Nucleus accumbens (tissue), 56 donors: ENCODE results near the gene WDR81.
A peak's percentile ranks its signal among the peaks of the same experiment; 100 is the strongest.
"Not testable (repeated sequence)": the region's sequence is repeated elsewhere in the genome, so short reads cannot be mapped to it uniquely, and the experiment has no call there.

ENCODE experiments used
- DNase-seq, 56 donors: peaks; one replicate each; lab custom pipeline; 2025; lab: John Stamatoyannopoulos, UW

WDR81 gene

GRCh38 chr17:1727876-1728630, 3.5 kb downstream of the WDR81 start:
- no peak for DNase-seq

- no peak for DNase-seq
Measured at GRCh38 chr17:1729966-1730325, 5.4 kb downstream of the WDR81 start.

- peak in 17 of 56 donors; percentile 8 to 48 (median 21) for DNase-seq
Measured at GRCh38 chr17:1730326-1731193, 6.1 kb downstream of the WDR81 start.

GRCh38 chr17:1731194-1731506, 6.6 kb downstream of the WDR81 start:
- no peak for DNase-seq

GRCh38 chr17:1732241-1732832, 7.8 kb downstream of the WDR81 start:
- DNase-seq: no peak

GRCh38 chr17:1732833-1733321, 8.4 kb downstream of the WDR81 start:
- DNase-seq: no peak

GRCh38 chr17:1733759-1734158, 9.3 kb downstream of the WDR81 start:
- DNase-seq: no peak

GRCh38 chr17:1735418-1735817, 10.9 kb downstream of the WDR81 start:
- DNase-seq: no peak

GRCh38 chr17:1735834-1736347, 11.4 kb downstream of the WDR81 start:
- no peak for DNase-seq

GRCh38 chr17:1736348-1737281, 12.1 kb downstream of the WDR81 start:
- DNase-seq: peak in 14 of 56 donors; percentile 8 to 57 (median 20)

- DNase-seq: no peak
Measured at GRCh38 chr17:1737531-1738291, 13.2 kb downstream of the WDR81 start.

- DNase-seq: not testable (repeated sequence)
Measured at GRCh38 chr17:1741899-1742298, 17.4 kb downstream of the WDR81 start.

- DNase-seq: no peak
Measured at GRCh38 chr17:1742371-1743087, 18.0 kb downstream of the WDR81 start, which contains the start of gene SERPINF2. TSS of gene SERPINF2 (plus strand) at chr17:1742871. CDS start at chr17:1744996, 2,125 bp downstream.

- no peak for DNase-seq
Measured at GRCh38 chr17:1743088-1743439, 18.6 kb downstream of the WDR81 start.

- DNase-seq: no peak
Measured at GRCh38 chr17:1744551-1745512, 20.3 kb downstream of the WDR81 start.

GRCh38 chr17:1745513-1746020, 21.1 kb downstream of the WDR81 start:
- no peak for DNase-seq

- DNase-seq: no peak
Measured at GRCh38 chr17:1746975-1747543, 22.6 kb downstream of the WDR81 start.
